GM12878 (cell line): Measurements from ENCODE around the gene CARMIL3. TPM values are rescaled to one million over a fixed set of nuclear protein-coding genes. Genes with fewer than 3 reads are reported as not detected.
"Not testable (repeated sequence)": the region's sequence is repeated elsewhere in the genome, so short reads cannot be mapped to it uniquely, and the experiment has no call there.

Experiments
- ATAC-seq: fragments of 200-7000 bp; cut with Tn5 transposase; 3 replicates; pipeline ENCODE4 v1.9.1; 2020; ENCODE audit warnings: mild to moderate bottlenecking, moderate library complexity
- BruUV-seq: library from RNA; stranded (reverse); fragments of 400-500 nt; replicated peaks from 2 replicates; lab custom pipeline; 2021; lab: Mats Ljungman, UMichigan
- CTCF ChIA-PET: fragments of 300-600 bp; sonication (Branson Sonifier 250); formaldehyde crosslinking; extraction: SDS; loops from one replicate; lab custom pipeline; 2021; ENCODE audit warnings: inconsistent platforms; lab: Yijun Ruan, JAX
- POLR2A ChIA-PET: fragments of 350-600 bp; formaldehyde crosslinking; extraction: SDS; loops from one replicate; lab custom pipeline; 2021; ENCODE audit warnings: inconsistent platforms; lab: Charles Lee
- RAD21 ChIA-PET: fragments of 300-600 bp; sonication (Branson Sonifier 250); formaldehyde crosslinking; loops from one replicate; lab custom pipeline; 2023; ENCODE audit warnings: antibody characterized with exemption; ENCODE audit not compliant: unreplicated experiment; lab: Charles Lee
- SMC1A ChIA-PET: fragments of 300-600 bp; sonication (Branson Sonifier 250); formaldehyde crosslinking; loops from one replicate; lab custom pipeline; 2023; ENCODE audit not compliant: unreplicated experiment, uncharacterized antibody; lab: Charles Lee
- DNase-seq: peaks from one replicate; pipeline ENCODE4 v3.0.0-alpha.2; 2011; ENCODE audit warnings: low read depth, low spot score
- FAIRE-seq: peaks from 3 replicates; lab custom pipeline; 2011; peaks lifted over from hg19 to GRCh38; lab: Jason Lieb, UNC
- H2AFZ ChIP-seq: 2 replicates; pipeline ENCODE4 v1.6.0; 2011; ENCODE audit warnings: low read depth, low read length, control low read depth; ENCODE audit not compliant: control insufficient read depth
- H3K27ac ChIP-seq: 2 replicates; pipeline ENCODE4 v1.5.1; 2011; ENCODE audit warnings: control low read depth; ENCODE audit not compliant: control insufficient read depth, insufficient read depth
- H3K27me3 ChIP-seq, 2 experiments: replicated peaks in 1 of 2; 2 replicates each; pipeline versions ENCODE4 v1.6.0 to v1.6.1; 2011; ENCODE audit warnings: low read length in 1 of 2; ENCODE audit not compliant: control insufficient read depth in 2 of 2, insufficient read depth in 2 of 2
- H3K36me3 ChIP-seq, 2 experiments: 2 replicates each; pipeline ENCODE4 v1.5.1; 2011; ENCODE audit warnings: low read length in 1 of 2; ENCODE audit not compliant: control insufficient read depth in 2 of 2, insufficient read depth in 2 of 2
- H3K4me1 ChIP-seq: 2 replicates; pipeline ENCODE4 v1.6.1; 2011; ENCODE audit warnings: mild to moderate bottlenecking, low read length, moderate library complexity, mixed read lengths; ENCODE audit not compliant: control insufficient read depth, insufficient read depth
- H3K4me2 ChIP-seq: 2 replicates; pipeline ENCODE4 v1.6.0; 2011; ENCODE audit warnings: control low read depth; ENCODE audit not compliant: control insufficient read depth, insufficient read depth
- H3K4me3 ChIP-seq: fragments of 200-600 bp; sonication (generic); 2 replicates; pipeline ENCODE4 v1.5.1; 2016
- H3K79me2 ChIP-seq: 2 replicates; pipeline ENCODE4 v1.6.0; 2011; ENCODE audit warnings: low read length; ENCODE audit not compliant: control insufficient read depth, insufficient read depth
- H3K9ac ChIP-seq: 2 replicates; pipeline ENCODE4 v1.8.0; 2011; ENCODE audit warnings: low read length, control low read depth, mixed read lengths; ENCODE audit not compliant: control insufficient read depth, insufficient read depth
- H3K9me3 ChIP-seq: replicated peaks from 3 replicates; pipeline ENCODE4 v1.5.1; 2011; ENCODE audit warnings: mild to moderate bottlenecking, low read length; ENCODE audit not compliant: control insufficient read depth, insufficient read depth
- H4K20me1 ChIP-seq: 2 replicates; pipeline ENCODE4 v1.6.0; 2011; ENCODE audit not compliant: control insufficient read depth, insufficient read depth
- BHLHE40 ChIP-seq, 2 experiments: fragments of 450-650 bp in 1 of 2; IDR thresholded peaks; 2 replicates each; pipeline ENCODE4 v1.6.1; 2011 to 2017; ENCODE audit warnings: low read depth in 2 of 2, borderline replicate concordance in 1 of 2, improper control_type of control experiment in 1 of 2, low read length in 1 of 2, mild to moderate bottlenecking in 1 of 2
- CUX1 ChIP-seq: IDR thresholded peaks from 2 replicates; pipeline ENCODE4 v1.6.1; 2012; ENCODE audit warnings: improper control_type of control experiment, low read depth, low read length; ENCODE audit not compliant: insufficient replicate concordance
- JUNB ChIP-seq: IDR thresholded peaks from 2 replicates; pipeline ENCODE4 v1.6.1; 2016; ENCODE audit warnings: antibody characterized with exemption, mild to moderate bottlenecking
- KDM1A ChIP-seq: fragments of 200-600 bp; sonication (generic); IDR thresholded peaks from 2 replicates; pipeline ENCODE4 v1.6.1; 2016; ENCODE audit warnings: borderline replicate concordance
- MEF2B ChIP-seq: fragments of 450-650 bp; IDR thresholded peaks from 2 replicates; pipeline ENCODE4 v1.6.1; 2018; ENCODE audit warnings: mild to moderate bottlenecking, moderate library complexity; ENCODE audit not compliant: partially characterized antibody, poor library complexity, severe bottlenecking
- NFXL1 ChIP-seq: fragments of 450-650 bp; IDR thresholded peaks from 2 replicates; pipeline ENCODE4 v1.6.1; 2017; ENCODE audit warnings: antibody characterized with exemption, mild to moderate bottlenecking, borderline replicate concordance
- NFYB ChIP-seq: IDR thresholded peaks from 2 replicates; pipeline ENCODE4 v1.6.1; 2011; ENCODE audit warnings: low read depth, mild to moderate bottlenecking, low read length, improper control_type of control experiment, moderate library complexity; ENCODE audit not compliant: insufficient read depth
- PML ChIP-seq: IDR thresholded peaks from 2 replicates; pipeline ENCODE4 v1.6.1; 2012; ENCODE audit warnings: low read length, inconsistent platforms
- ZNF384 ChIP-seq: IDR thresholded peaks from 2 replicates; pipeline ENCODE4 v1.6.1; 2012; ENCODE audit warnings: low read depth, mild to moderate bottlenecking, low read length, improper control_type of control experiment, borderline replicate concordance
- WGBS: methylation state at CpG from one replicate; pipeline ENCODE4 v1.1.6; 2016; ENCODE audit warnings: low lambda C conversion rate; ENCODE audit not compliant: insufficient replicate concordance, insufficient coverage; ENCODE audit errors: missing lambda C conversion rate; 5-methylcytosine and 5-hydroxymethylcytosine counted together
- in situ Hi-C: fragments of 300-500 bp; cut with MboI; formaldehyde crosslinking; loops from 9 replicates; pipeline ENCODE4 v1.14.3; 2018; ENCODE audit warnings: mixed read lengths
- intact Hi-C: fragments of 100-400 bp; cut with micrococcal nuclease; formaldehyde crosslinking; loops from one replicate; pipeline ENCODE4 v1.14.2; 2022; ENCODE audit not compliant: unreplicated experiment
- polyA plus RNA-seq, 11 experiments: library from polyadenylated mRNA; depleted of rRNA in 4 of 11; unstranded in 6 of 11; stranded (reverse) in 5 of 11; fragments of >200 nt; fragmentation: Nextera tagmentation in 4 of 11; fragmentation: Illumina TruSeq in 1 of 11; extraction: Ambion mirVana in 4 of 11; extraction: Trizol in 1 of 11; gene quantifications; 1 replicate in 1 of 11; 2 replicates in 10 of 11; pipeline versions ENCODE4 v1.2.1 to v1.2.3, GENCODE V29; 2011 to 2016; ENCODE audit warnings: inconsistent platforms in 2 of 11, missing spikeins in 2 of 11, low read depth in 1 of 11
- total RNA-seq, 4 experiments: library from RNA; depleted of rRNA in 3 of 4; stranded (reverse); fragments of >200 nt in 3 of 4; fragmentation: Illumina TruSeq in 1 of 4; extraction: Trizol in 1 of 4; gene quantifications; 2 replicates each; pipeline versions ENCODE4 v1.2.1 to v1.2.3, GENCODE V29; 2013 to 2021

The CARMIL3 gene
- total and polyA plus RNA-seq, 10 of the 15 experiments (the other 5 are each of a cell fraction or from before 2014, with no cell fraction given), result 0.09 to 0.32 (median 0.25) TPM; not detected in 3

- POLR2A ChIA-PET, result interaction anchor here (0.5 kb wide), 1 partner anchor 208 kb away, joined by 3 read pairs; no protein-coding TSS in a partner anchor
Measured at GRCh38 chr14:24036963-24037657, 14.7 kb upstream of the CARMIL3 start.

DNA sequence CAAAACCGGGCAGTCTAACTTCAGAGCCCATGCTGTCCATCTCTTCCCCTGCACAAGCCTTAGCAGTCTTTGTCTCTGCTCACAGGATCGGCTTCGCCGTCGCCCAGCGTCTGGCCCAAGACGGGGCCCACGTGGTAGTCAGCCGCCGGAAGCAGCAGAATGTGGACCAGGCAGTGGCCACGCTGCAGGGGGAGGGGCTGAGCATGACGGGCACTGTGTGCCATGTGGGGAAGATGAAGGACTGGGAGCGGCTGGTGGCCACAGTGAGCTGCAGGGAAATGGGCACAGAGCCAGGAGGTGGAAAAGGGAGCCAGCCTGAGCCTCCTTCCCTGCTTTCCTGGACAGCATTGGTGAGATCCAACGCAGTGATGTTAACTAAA, 14.2 kb upstream of the CARMIL3 start:
- ChIA-PET CTCF (interaction anchor here (1.0 to 1.4 kb wide), 3 partner anchors 53 to 406 kb away, joined by 3 to 4 read pairs (median 3); no protein-coding TSS in a partner anchor), RAD21 (no interaction called here), SMC1A (interaction anchor here (1.3 to 1.4 kb wide), 3 partner anchors 23 to 77 kb away, joined by 3 to 4 read pairs (median 3); partner anchors contain the start of genes DCAF11 and NRL), POLR2A (no interaction called here)
- intact Hi-C loops, result no loop called here
- H3K27me3 ChIP-seq, result no peaks in the 10 kb centered on the region
- no peaks in the 10 kb centered on the region; the same call in 2 of the 3 replicates for H3K9me3 ChIP-seq
- WGBS, result 66% methylated on average over 14 of the region's 14 CpGs
- no peaks in the 10 kb centered on the region for H3K36me3 ChIP-seq
- no peak for ATAC-seq
- H3K4me3 ChIP-seq, result no peak overlapping the region
- no peaks in the 10 kb centered on the region; the same call in 1 of the 2 replicates for H3K4me1 ChIP-seq
- FAIRE-seq, result no peak
- BruUV-seq, result no TSS peak
- H3K9ac ChIP-seq, result no peak overlapping the region
- DNase-seq, result no peak
- no peaks in the 10 kb centered on the region for H4K20me1 ChIP-seq
- in situ Hi-C loops, result loop anchor here (10.0 kb wide), 1 partner anchor 63 kb away; no protein-coding TSS in a partner anchor
- no peak overlapping the region for H3K4me2 ChIP-seq
- H3K27ac ChIP-seq, result no peak overlapping the region
- no peak overlapping the region for H2AFZ ChIP-seq
- no peaks in the 10 kb centered on the region for H3K79me2 ChIP-seq
- no peak for TF ChIP-seq PML
- no peak for TF ChIP-seq BHLHE40 (IDR thresholded peaks at IDR 0.05; ENCODE audit: borderline replicate concordance in 1 of 2, low read depth in 2 of 2, low read length in 1 of 2)
- TF ChIP-seq NFYB, result no peak
- no peak for TF ChIP-seq ZNF384
- no peak for TF ChIP-seq KDM1A
- TF ChIP-seq CUX1, result no peak
- TF ChIP-seq NFXL1, result no peak

More at GRCh38 chr14:24036963-24037657, 14.7 kb upstream of the CARMIL3 start:
- H3K27me3 ChIP-seq, DNase-seq, H3K4me1 ChIP-seq, RAD21 ChIA-PET, H4K20me1 ChIP-seq, H3K79me2 ChIP-seq, H3K36me3 ChIP-seq, H3K9me3 ChIP-seq, FAIRE-seq, BruUV-seq: not testable (repeated sequence)
- CTCF ChIA-PET, result interaction anchor here (1.4 kb wide), 1 partner anchor 406 kb away, joined by 3 read pairs; no protein-coding TSS in a partner anchor
- TF ChIP-seq MEF2B (peak; percentile 66), JUNB (peak; percentile 28; the same call in 1 of the 2 replicates)
- in situ Hi-C loops (loop anchor here (10.0 kb wide), 1 partner anchor 62 kb away; no protein-coding TSS in a partner anchor), intact Hi-C loops (loop anchor here (1.0 kb wide), 1 partner anchor 23 kb away; no protein-coding TSS in a partner anchor)
- peak; percentile 43 for ATAC-seq
- peak overlapping the region; percentile 56 for H3K27ac ChIP-seq
- peak overlapping the region; percentile 73 for H2AFZ ChIP-seq
- 5% methylated on average over 10 of the region's 10 CpGs for WGBS
- H3K4me2 ChIP-seq, result peak overlapping the region; percentile 58
- peak overlapping the region; percentile 73 for H3K4me3 ChIP-seq
- H3K9ac ChIP-seq, result peak overlapping the region; percentile 62
- SMC1A ChIA-PET, result interaction anchor here (1.3 kb wide), 1 partner anchor 78 kb away, joined by 3 read pairs; the partner anchor contains the start of genes DCAF11 and NRL
